NCI-H2227 (cell line): ENCODE results near the gene ARID1B.

ENCODE experiments used
- DNase-seq: peaks from one replicate; lab custom pipeline; 2025; ENCODE audit not compliant: unreplicated experiment; lab: John Stamatoyannopoulos, UW

ARID1B gene

GRCh38 chr6:156773935-156774852 lies 3.0 kb upstream of the ARID1B start:
- DNase-seq, result no peak

DNA sequence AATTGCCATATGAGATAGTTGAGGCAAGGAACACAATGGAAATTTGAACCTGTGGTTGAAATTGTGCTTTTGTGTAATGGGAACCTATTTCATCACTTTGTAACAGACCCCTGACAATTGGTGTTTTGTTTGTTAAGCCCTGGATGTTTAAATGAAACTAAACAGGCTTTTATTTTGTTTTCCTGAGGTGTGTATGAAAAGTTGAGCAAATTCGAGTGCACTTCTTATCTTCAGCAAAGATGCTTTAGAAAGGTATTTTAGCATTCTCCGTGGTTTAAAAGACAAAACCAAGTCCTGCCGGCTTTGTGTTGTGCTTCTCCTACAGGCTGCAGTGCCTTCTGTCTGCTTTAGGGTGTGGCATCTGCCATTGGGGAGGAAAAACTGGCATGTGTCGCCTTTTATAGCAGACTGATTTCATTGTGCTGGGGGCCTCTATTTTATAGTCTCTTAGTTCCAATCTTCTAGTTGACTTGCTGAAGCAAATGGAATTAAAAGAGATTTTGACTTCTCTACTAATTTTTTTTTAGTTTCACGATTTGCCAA lies 2.2 kb upstream of the ARID1B start:
- peak; percentile 9 for DNase-seq

- DNase-seq, result no peak
These were observed 1.5 kb upstream of the ARID1B start for GRCh38 chr6:156775717-156776116.

- peak; percentile 30 for DNase-seq
These were observed 723 bp upstream of the ARID1B start for GRCh38 chr6:156776470-156776839.

DNA sequence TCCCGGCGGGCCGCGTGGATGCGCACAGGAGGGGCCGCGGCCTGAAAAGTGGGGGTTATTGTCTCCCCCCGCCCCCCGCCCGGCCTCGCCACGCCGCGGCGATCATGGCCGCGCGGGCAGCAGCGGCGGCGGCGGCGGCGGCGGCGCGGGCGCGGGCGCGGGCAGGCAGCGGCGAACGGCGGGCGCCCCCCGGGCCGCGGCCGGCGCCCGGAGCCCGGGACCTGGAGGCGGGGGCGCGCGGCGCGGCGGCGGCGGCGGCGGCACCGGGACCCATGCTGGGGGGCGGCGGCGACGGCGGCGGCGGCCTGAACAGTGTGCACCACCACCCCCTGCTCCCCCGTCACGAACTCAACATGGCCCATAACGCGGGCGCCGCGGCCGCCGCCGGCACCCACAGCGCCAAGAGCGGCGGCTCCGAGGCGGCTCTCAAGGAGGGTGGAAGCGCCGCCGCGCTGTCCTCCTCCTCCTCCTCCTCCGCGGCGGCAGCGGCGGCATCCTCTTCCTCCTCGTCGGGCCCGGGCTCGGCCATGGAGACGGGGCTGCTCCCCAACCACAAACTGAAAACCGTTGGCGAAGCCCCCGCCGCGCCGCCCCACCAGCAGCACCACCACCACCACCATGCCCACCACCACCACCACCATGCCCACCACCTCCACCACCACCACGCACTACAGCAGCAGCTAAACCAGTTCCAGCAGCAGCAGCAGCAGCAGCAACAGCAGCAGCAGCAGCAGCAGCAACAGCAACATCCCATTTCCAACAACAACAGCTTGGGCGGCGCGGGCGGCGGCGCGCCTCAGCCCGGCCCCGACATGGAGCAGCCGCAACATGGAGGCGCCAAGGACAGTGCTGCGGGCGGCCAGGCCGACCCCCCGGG lies 637 bp downstream of the ARID1B start:
- DNase-seq, result peak; percentile 40

DNA sequence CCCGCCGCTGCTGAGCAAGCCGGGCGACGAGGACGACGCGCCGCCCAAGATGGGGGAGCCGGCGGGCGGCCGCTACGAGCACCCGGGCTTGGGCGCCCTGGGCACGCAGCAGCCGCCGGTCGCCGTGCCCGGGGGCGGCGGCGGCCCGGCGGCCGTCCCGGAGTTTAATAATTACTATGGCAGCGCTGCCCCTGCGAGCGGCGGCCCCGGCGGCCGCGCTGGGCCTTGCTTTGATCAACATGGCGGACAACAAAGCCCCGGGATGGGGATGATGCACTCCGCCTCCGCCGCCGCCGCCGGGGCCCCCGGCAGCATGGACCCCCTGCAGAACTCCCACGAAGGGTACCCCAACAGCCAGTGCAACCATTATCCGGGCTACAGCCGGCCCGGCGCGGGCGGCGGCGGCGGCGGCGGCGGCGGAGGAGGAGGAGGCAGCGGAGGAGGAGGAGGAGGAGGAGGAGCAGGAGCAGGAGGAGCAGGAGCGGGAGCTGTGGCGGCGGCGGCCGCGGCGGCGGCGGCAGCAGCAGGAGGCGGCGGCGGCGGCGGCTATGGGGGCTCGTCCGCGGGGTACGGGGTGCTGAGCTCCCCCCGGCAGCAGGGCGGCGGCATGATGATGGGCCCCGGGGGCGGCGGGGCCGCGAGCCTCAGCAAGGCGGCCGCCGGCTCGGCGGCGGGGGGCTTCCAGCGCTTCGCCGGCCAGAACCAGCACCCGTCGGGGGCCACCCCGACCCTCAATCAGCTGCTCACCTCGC lies 1.5 kb downstream of the ARID1B start:
- DNase-seq, result peak; percentile 59

DNA sequence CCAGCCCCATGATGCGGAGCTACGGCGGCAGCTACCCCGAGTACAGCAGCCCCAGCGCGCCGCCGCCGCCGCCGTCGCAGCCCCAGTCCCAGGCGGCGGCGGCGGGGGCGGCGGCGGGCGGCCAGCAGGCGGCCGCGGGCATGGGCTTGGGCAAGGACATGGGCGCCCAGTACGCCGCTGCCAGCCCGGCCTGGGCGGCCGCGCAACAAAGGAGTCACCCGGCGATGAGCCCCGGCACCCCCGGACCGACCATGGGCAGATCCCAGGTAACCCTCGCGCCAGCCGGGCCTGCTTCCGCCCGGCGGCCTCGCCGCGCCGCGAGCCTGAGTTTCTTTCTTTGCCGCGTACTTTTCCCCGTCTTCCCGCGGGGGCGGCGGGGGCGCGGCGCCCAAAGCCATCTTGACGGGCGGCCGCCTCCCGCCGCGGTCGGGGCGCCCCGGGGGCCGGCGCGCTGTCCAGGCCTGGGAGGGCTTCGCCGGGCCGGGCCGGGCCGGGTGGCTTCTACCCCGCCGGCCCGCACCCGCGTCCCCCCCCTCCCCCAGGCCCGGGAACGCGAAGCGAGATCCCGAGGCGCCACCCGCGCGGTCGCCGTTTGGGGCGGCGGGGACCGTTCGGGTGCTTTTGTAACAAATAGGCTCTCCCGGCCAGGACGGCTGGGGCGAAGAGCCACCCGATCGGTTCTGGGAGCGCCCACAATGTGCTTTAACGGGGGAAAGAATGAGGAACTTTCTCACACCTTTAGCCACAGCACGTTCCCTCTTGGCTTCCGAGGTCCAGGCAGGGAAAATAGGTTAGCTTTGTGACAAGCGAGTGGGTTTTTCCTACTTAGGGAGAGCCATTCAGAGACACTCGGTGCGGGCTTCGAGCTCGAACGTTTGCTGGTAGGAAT lies 2.3 kb downstream of the ARID1B start:
- DNase-seq, result peak; percentile 28

GRCh38 chr6:156780102-156780641 lies 3.0 kb downstream of the ARID1B start:
- DNase-seq, result peak; percentile 77

GRCh38 chr6:156780962-156781853 lies 4.0 kb downstream of the ARID1B start:
- no peak for DNase-seq

DNA sequence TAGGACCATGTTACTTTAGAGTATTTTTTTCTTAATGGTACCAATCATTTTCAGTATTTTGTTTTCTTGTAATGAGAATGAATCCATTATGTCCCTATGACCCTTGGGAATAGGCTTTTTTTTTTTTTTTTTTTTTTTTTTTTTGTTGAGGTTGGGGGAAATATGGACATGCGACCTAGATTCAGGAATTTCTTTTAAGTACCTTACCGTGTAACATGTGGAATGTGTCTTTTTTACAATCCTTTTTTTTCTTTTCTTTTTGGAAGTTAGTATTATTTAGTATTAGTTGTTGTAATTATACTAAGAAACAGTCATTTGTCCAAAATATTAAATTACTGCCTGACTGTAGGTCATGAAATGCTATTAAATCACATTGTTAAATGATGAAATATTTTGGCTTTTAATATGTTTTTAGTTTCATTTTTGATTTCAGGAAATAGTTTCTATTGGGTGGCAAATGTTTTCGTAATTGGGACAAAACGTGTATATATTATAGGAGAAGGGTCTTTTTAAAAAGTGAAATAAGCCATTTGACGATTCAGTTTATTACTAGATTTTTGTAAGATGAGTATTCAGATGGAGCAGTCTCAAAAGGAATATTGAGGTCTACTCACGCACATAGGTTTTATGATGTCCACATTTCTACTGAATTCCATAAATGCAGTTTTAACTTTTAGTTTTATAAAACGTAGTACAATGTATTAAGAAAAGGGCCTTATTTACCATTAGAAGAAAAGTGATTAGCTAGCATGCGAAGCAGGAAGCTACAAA lies 4.9 kb downstream of the ARID1B start:
- DNase-seq, result no peak

DNA sequence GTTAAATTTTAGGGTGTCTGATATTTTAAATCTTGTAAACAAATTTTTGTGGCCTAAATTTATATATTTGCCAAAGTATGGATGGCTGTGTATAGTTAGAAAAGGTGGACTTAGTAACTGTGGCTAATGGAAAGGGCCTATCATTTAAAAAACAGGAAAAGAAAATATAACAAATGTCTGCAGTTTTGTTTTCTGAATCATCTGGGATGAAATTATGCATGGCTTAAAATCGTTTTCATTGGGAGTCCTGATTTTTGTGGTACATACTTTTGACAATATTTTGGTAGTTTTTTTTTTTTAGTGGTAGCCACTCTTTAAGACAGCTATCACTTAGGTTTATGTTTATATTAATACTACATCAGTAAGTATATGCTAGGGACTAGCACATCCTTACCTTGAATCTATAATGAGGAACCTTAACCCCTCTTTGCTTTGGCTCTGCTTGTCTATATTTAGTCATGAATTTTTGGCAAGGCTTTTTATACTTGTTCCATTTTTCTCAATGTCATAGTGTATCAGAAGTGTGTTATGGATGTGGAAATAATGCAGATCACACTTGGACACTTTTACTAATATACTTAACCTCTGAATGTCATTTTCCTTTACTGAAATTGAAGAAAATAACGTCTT lies 5.6 kb downstream of the ARID1B start:
- no peak for DNase-seq

- no peak for DNase-seq
These were observed 6.8 kb downstream of the ARID1B start for GRCh38 chr6:156783958-156784357.

- DNase-seq, result no peak
These were observed 9.5 kb downstream of the ARID1B start for GRCh38 chr6:156786652-156787051.

GRCh38 chr6:156787569-156788492 lies 10.7 kb downstream of the ARID1B start:
- DNase-seq, result no peak

GRCh38 chr6:156789081-156789943 lies 12.1 kb downstream of the ARID1B start:
- DNase-seq, result no peak
